Measurements from ENCODE around the gene PEX19.

PEX19 gene

GRCh38 chr1:160322831-160323230 is 37.9 kb upstream of the PEX19 start:
- H3K9ac ChIP-seq (ENCODE audit: low read length): no peak overlapping the region
- TF ChIP-seq EZH2 (IDR thresholded peaks at IDR 0.05; ENCODE audit: borderline replicate concordance, low read length): no peak
- TF ChIP-seq, protein P1, sequence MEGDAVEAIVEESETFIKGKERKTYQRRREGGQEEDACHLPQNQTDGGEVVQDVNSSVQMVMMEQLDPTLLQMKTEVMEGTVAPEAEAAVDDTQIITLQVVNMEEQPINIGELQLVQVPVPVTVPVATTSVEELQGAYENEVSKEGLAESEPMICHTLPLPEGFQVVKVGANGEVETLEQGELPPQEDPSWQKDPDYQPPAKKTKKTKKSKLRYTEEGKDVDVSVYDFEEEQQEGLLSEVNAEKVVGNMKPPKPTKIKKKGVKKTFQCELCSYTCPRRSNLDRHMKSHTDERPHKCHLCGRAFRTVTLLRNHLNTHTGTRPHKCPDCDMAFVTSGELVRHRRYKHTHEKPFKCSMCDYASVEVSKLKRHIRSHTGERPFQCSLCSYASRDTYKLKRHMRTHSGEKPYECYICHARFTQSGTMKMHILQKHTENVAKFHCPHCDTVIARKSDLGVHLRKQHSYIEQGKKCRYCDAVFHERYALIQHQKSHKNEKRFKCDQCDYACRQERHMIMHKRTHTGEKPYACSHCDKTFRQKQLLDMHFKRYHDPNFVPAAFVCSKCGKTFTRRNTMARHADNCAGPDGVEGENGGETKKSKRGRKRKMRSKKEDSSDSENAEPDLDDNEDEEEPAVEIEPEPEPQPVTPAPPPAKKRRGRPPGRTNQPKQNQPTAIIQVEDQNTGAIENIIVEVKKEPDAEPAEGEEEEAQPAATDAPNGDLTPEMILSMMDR (IDR thresholded peaks at IDR 0.05; ENCODE audit: low read length): no peak
- no peaks in the 10 kb centered on the region for H3F3A ChIP-seq (ENCODE audit: insufficient read depth, low read length)
- no peaks in the 10 kb centered on the region for H3K27me3 ChIP-seq (ENCODE audit: insufficient read depth, low read length)
- no peak overlapping the region for H3K4me2 ChIP-seq (ENCODE audit: low read length)
- H3K9me2 ChIP-seq (ENCODE audit: low read depth, low read length): no peaks in the 10 kb centered on the region
- no peaks in the 10 kb centered on the region for H3K4me1 ChIP-seq (ENCODE audit: insufficient read depth, low read length, severe bottlenecking)
- no peak overlapping the region for H2AFZ ChIP-seq (ENCODE audit: low read length)
- 0 out of 2 replicates have a peak, but pooled peaks cover 14% of the 10 kb centered on the region for H3K79me2 ChIP-seq (ENCODE audit: insufficient read depth, low read length)
- H3K36me3 ChIP-seq (ENCODE audit: insufficient read depth, low read length): peaks cover 93% of the 10 kb centered on the region
- no peaks in the 10 kb centered on the region for H3K9me3 ChIP-seq (ENCODE audit: low read length)
- no peak overlapping the region for H3K4me3 ChIP-seq (ENCODE audit: low read depth, low read length, poor library complexity, severe bottlenecking)
- H4K20me1 ChIP-seq (ENCODE audit: insufficient read depth, low read length): no peaks in the 10 kb centered on the region
- no peak overlapping the region for H3K27ac ChIP-seq (ENCODE audit: low read depth, low read length, poor library complexity, severe bottlenecking)

DNA sequence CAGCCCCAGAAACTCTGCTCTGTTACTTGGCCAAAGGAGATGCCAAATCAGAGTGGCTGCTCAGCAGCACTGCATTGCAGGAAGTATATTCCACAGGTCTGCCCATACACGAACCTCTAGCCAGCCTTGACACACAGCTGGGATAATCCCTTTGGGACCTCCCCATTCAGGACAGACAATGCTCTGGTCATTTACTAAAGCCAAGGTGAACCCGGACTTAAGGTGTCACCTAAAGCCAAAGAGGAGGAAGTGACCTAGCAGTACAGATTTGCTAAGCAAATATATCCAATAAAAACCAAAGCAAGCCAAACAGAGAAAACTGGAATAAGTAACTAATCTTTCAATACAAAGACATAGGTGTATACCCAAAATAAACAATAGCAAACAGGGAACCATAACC is 30.4 kb upstream of the PEX19 start:
- Histone ChIP-seq H3K9ac (ENCODE audit: low read length) (no peak overlapping the region), H3F3A (ENCODE audit: insufficient read depth, low read length) (no peaks in the 10 kb centered on the region), H2AFZ (ENCODE audit: low read length) (no peak overlapping the region), H3K4me3 (ENCODE audit: low read depth, low read length, poor library complexity, severe bottlenecking) (no peak overlapping the region), H3K4me2 (ENCODE audit: low read length) (no peak overlapping the region), H3K36me3 (ENCODE audit: insufficient read depth, low read length) (peaks cover 94% of the 10 kb centered on the region), H3K4me1 (ENCODE audit: insufficient read depth, low read length, severe bottlenecking) (no peaks in the 10 kb centered on the region), H3K79me2 (ENCODE audit: insufficient read depth, low read length) (0 out of 2 replicates have a peak, but pooled peaks cover 7% of the 10 kb centered on the region), H4K20me1 (ENCODE audit: insufficient read depth, low read length) (no peaks in the 10 kb centered on the region), H3K27me3 (ENCODE audit: insufficient read depth, low read length) (no peaks in the 10 kb centered on the region), H3K9me3 (ENCODE audit: low read length) (no peaks in the 10 kb centered on the region), H3K27ac (ENCODE audit: low read depth, low read length, poor library complexity, severe bottlenecking) (no peak overlapping the region), H3K9me2 (ENCODE audit: low read depth, low read length) (no peaks in the 10 kb centered on the region)
- no peak for TF ChIP-seq EZH2 (IDR thresholded peaks at IDR 0.05; ENCODE audit: borderline replicate concordance, low read length)
- TF ChIP-seq, protein P1 (IDR thresholded peaks at IDR 0.05; ENCODE audit: low read length): no peak

- H3K9me2 ChIP-seq (ENCODE audit: low read depth, low read length): no peaks in the 10 kb centered on the region
- H3K4me3 ChIP-seq (ENCODE audit: low read depth, low read length, poor library complexity, severe bottlenecking): no peak overlapping the region
- H3F3A ChIP-seq (ENCODE audit: insufficient read depth, low read length): no peaks in the 10 kb centered on the region
- no peak overlapping the region for H3K4me2 ChIP-seq (ENCODE audit: low read length)
- H4K20me1 ChIP-seq (ENCODE audit: insufficient read depth, low read length): no peaks in the 10 kb centered on the region
- no peaks in the 10 kb centered on the region for H3K79me2 ChIP-seq (ENCODE audit: insufficient read depth, low read length)
- peaks cover 95% of the 10 kb centered on the region for H3K36me3 ChIP-seq (ENCODE audit: insufficient read depth, low read length)
- TF ChIP-seq EZH2 (IDR thresholded peaks at IDR 0.05; ENCODE audit: borderline replicate concordance, low read length): no peak
- TF ChIP-seq, protein P1 (IDR thresholded peaks at IDR 0.05; ENCODE audit: low read length): no peak
- no peaks in the 10 kb centered on the region for H3K27me3 ChIP-seq (ENCODE audit: insufficient read depth, low read length)
- peaks cover 15% of the 10 kb centered on the region for H3K4me1 ChIP-seq (ENCODE audit: insufficient read depth, low read length, severe bottlenecking)
- H3K9me3 ChIP-seq (ENCODE audit: low read length): no peaks in the 10 kb centered on the region
- no peak overlapping the region for H3K27ac ChIP-seq (ENCODE audit: low read depth, low read length, poor library complexity, severe bottlenecking)
- no peak overlapping the region for H2AFZ ChIP-seq (ENCODE audit: low read length)
- H3K9ac ChIP-seq (ENCODE audit: low read length): no peak overlapping the region
Observed at GRCh38 chr1:160309571-160309970, 24.6 kb upstream of the PEX19 start.

Measured in OCI-LY1 (cell line).